Testis (tissue), 2 donors: Measurements from ENCODE around the gene CLIP4.

ENCODE experiments used
- POLR2A ChIP-seq: fragments of 450-650 bp; IDR thresholded peaks from one replicate; pipeline ENCODE4 v1.6.1; 2017; ENCODE audit warnings: antibody characterized with exemption, mild to moderate bottlenecking, moderate library complexity
- TF ChIP-seq, protein P1 (sequence below), 3 experiments: fragments of 450-650 bp in 2 of 3; fragments of 200-600 bp in 1 of 3; sonication (generic) in 1 of 3; IDR thresholded peaks; one replicate each; pipeline ENCODE4 v1.5.1; 2016 to 2019; ENCODE audit warnings: antibody characterized with exemption in 3 of 3, mild to moderate bottlenecking in 2 of 3, moderate library complexity in 1 of 3

DNA sequence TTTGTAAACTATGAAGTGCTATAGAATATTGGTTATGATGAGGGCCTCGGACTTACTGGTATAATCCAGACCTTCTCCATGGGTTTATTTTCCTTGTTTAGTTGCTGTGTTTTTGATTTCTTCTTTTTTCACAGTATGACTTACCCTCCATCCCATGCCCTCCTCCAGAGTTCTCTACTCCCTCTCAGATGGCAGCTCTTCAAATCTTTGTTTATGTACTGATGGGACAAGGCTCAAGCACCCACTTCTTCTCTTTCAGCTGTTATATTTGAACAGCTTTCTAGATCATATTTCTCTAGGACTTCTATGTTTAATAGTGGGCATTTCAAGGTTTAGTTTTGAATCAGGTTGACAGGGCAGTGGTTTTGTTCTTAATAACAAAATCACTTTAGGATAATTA is 43.9 kb downstream of the CLIP4 start:
- TF ChIP-seq, protein P1, sequence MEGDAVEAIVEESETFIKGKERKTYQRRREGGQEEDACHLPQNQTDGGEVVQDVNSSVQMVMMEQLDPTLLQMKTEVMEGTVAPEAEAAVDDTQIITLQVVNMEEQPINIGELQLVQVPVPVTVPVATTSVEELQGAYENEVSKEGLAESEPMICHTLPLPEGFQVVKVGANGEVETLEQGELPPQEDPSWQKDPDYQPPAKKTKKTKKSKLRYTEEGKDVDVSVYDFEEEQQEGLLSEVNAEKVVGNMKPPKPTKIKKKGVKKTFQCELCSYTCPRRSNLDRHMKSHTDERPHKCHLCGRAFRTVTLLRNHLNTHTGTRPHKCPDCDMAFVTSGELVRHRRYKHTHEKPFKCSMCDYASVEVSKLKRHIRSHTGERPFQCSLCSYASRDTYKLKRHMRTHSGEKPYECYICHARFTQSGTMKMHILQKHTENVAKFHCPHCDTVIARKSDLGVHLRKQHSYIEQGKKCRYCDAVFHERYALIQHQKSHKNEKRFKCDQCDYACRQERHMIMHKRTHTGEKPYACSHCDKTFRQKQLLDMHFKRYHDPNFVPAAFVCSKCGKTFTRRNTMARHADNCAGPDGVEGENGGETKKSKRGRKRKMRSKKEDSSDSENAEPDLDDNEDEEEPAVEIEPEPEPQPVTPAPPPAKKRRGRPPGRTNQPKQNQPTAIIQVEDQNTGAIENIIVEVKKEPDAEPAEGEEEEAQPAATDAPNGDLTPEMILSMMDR (IDR thresholded peaks at IDR 0.05), result no peak
- no peak for TF ChIP-seq POLR2A
